Liver (tissue), 9 donors: ENCODE results near the gene C17orf58. TPM values are rescaled to one million over a fixed set of nuclear protein-coding genes. Genes with fewer than 3 reads are reported as not detected.

Experiments
- DNase-seq: peaks from one replicate; pipeline ENCODE4 v3.0.0-alpha.2; 2017; ENCODE audit warnings: low spot score
- H3K27ac ChIP-seq, 2 donors: one replicate each; pipeline ENCODE4 v1.7.0; 2013; ENCODE audit warnings: inconsistent platforms in 2 of 2, low read length in 2 of 2, control low read depth in 1 of 2, low read depth in 1 of 2, mild to moderate bottlenecking in 1 of 2
- H3K27me3 ChIP-seq, 4 donors: one replicate each; pipeline versions ENCODE4 v1.6.1 to v1.7.0; 2013; ENCODE audit warnings: low read length in 3 of 4, inconsistent platforms in 1 of 4, mild to moderate bottlenecking in 1 of 4, moderate library complexity in 1 of 4; ENCODE audit not compliant: control insufficient read depth in 4 of 4, insufficient read depth in 4 of 4
- H3K36me3 ChIP-seq, 4 donors: one replicate each; pipeline versions ENCODE4 v1.6.1 to v1.7.0; 2013; ENCODE audit warnings: low read length in 3 of 4, mild to moderate bottlenecking in 3 of 4, low read depth in 1 of 4, moderate library complexity in 1 of 4; ENCODE audit not compliant: control insufficient read depth in 4 of 4, insufficient read depth in 3 of 4
- H3K4me1 ChIP-seq, 4 donors: one replicate each; pipeline versions ENCODE4 v1.6.1 to v1.7.0; 2013; ENCODE audit warnings: low read length in 3 of 4, mild to moderate bottlenecking in 3 of 4, moderate library complexity in 1 of 4; ENCODE audit not compliant: control insufficient read depth in 4 of 4, insufficient read depth in 4 of 4
- H3K4me3 ChIP-seq, 3 donors: one replicate each; pipeline versions ENCODE4 v1.6.1 to v1.7.0; 2013; ENCODE audit warnings: low read length in 3 of 3, control low read depth in 1 of 3, low read depth in 1 of 3, mild to moderate bottlenecking in 1 of 3
- H3K9ac ChIP-seq, 2 donors: one replicate each; pipeline ENCODE4 v1.7.0; 2013; ENCODE audit warnings: low read length in 2 of 2, mild to moderate bottlenecking in 2 of 2, moderate library complexity in 2 of 2, control low read depth in 1 of 2, low read depth in 1 of 2
- H3K9me3 ChIP-seq, 4 donors: one replicate each; pipeline versions ENCODE4 v1.6.1 to v1.7.0; 2013; ENCODE audit warnings: low read length in 3 of 4; ENCODE audit not compliant: control insufficient read depth in 4 of 4
- EGR1 ChIP-seq, 2 donors: IDR thresholded peaks; 2 replicates each; pipeline ENCODE4 v1.6.1; 2016 to 2018; ENCODE audit warnings: antibody characterized with exemption in 2 of 2, low read depth in 2 of 2
- FOXA1 ChIP-seq: IDR thresholded peaks from 2 replicates; pipeline ENCODE4 v1.6.1; 2016; ENCODE audit warnings: antibody characterized with exemption
- FOXA2 ChIP-seq: IDR thresholded peaks from 2 replicates; pipeline ENCODE4 v1.6.1; 2016; ENCODE audit warnings: antibody characterized with exemption
- GABPA ChIP-seq, 2 donors: IDR thresholded peaks in 1 of 2; conservative IDR thresholded peaks in 1 of 2; 2 replicates each; pipeline ENCODE4 v1.6.1; 2016; ENCODE audit warnings: antibody characterized with exemption in 2 of 2, mild to moderate bottlenecking in 1 of 2, moderate library complexity in 1 of 2
- HNF4A ChIP-seq, 2 donors: conservative IDR thresholded peaks; 2 replicates each; pipeline ENCODE4 v1.6.1; 2016; ENCODE audit warnings: antibody characterized with exemption in 2 of 2, mild to moderate bottlenecking in 2 of 2
- HNF4G ChIP-seq: IDR thresholded peaks from 2 replicates; pipeline ENCODE4 v1.6.1; 2016; ENCODE audit warnings: antibody characterized with exemption
- JUND ChIP-seq, 2 donors: IDR thresholded peaks; 2 replicates each; pipeline ENCODE4 v1.6.1; 2016; ENCODE audit warnings: antibody characterized with exemption in 2 of 2
- MAX ChIP-seq: IDR thresholded peaks from 2 replicates; pipeline ENCODE4 v1.6.1; 2016; ENCODE audit warnings: antibody characterized with exemption
- NR2F2 ChIP-seq: IDR thresholded peaks from 2 replicates; pipeline ENCODE4 v1.6.1; 2016; ENCODE audit warnings: antibody characterized with exemption
- RAD21 ChIP-seq, 2 donors: IDR thresholded peaks; 2 replicates each; pipeline ENCODE4 v1.6.1; 2016; ENCODE audit warnings: antibody characterized with exemption in 2 of 2, mild to moderate bottlenecking in 2 of 2
- RXRA ChIP-seq, 2 donors: IDR thresholded peaks; 2 replicates each; pipeline ENCODE4 v1.6.1; 2017 to 2018; ENCODE audit warnings: antibody characterized with exemption in 2 of 2, mild to moderate bottlenecking in 1 of 2
- SP1 ChIP-seq: IDR thresholded peaks from 2 replicates; pipeline ENCODE4 v1.6.1; 2018; ENCODE audit warnings: antibody characterized with exemption, mild to moderate bottlenecking
- TAF1 ChIP-seq: conservative IDR thresholded peaks from 2 replicates; pipeline ENCODE4 v1.6.1; 2016; ENCODE audit warnings: antibody characterized with exemption, mild to moderate bottlenecking
- YY1 ChIP-seq: IDR thresholded peaks from 2 replicates; pipeline ENCODE4 v1.6.1; 2016; ENCODE audit warnings: antibody characterized with exemption, mild to moderate bottlenecking
- WGBS: extraction: QIAGEN DNeasy Blood & Tissue Kit; methylation state at CpG from one replicate; pipeline ENCODE4 v1.1.7; 2013; 5-methylcytosine and 5-hydroxymethylcytosine counted together
- polyA plus RNA-seq, 2 donors: library from polyadenylated mRNA; stranded (reverse) in 1 of 2; unstranded in 1 of 2; fragments of 200-250 nt in 1 of 2; fragments of >200 nt in 1 of 2; fragmentation: Nextera tagmentation in 1 of 2; extraction: Ambion mirVana in 1 of 2; gene quantifications; one replicate each; pipeline versions ENCODE4 v1.2.1 to v1.2.3, GENCODE V29; 2013 to 2015
- total RNA-seq, 2 donors: library from RNA; depleted of rRNA; stranded (reverse); fragments of >200 nt; gene quantifications; one replicate each; pipeline ENCODE4 v1.2.3, GENCODE V29; 2014
- TF ChIP-seq, protein P1 (sequence below): fragments of 150-350 bp; IDR thresholded peaks from 2 replicates; pipeline ENCODE4 v1.5.1; 2017; ENCODE audit warnings: improper control_type of control experiment, low read depth, low read length; ENCODE audit not compliant: missing input control
- TF ChIP-seq, protein P2 (sequence below): IDR thresholded peaks from 2 replicates; pipeline ENCODE4 v1.6.1; 2016; ENCODE audit warnings: antibody characterized with exemption
- TF ChIP-seq, protein P3 (sequence below): IDR thresholded peaks from 2 replicates; pipeline ENCODE4 v1.6.1; 2016; ENCODE audit warnings: antibody characterized with exemption
- TF ChIP-seq, protein P4 (sequence below): IDR thresholded peaks from 2 replicates; pipeline ENCODE4 v1.6.1; 2016; ENCODE audit warnings: antibody characterized with exemption, mild to moderate bottlenecking
- donor health status: healthy.
- donor health status: healthy.
- donor health status: healthy.
- donor health status: healthy.
- donor health status: healthy.

Gene C17orf58
- total and polyA plus RNA-seq, 4 donors, result 6.4 to 13.4 (median 9.8) TPM

- DNase-seq, result no peak
These were observed 20.6 kb upstream of the C17orf58 start for GRCh38 chr17:68016838-68017237.

More at GRCh38 chr17:68016838-68017237, 20.6 kb upstream of the C17orf58 start:
- Histone ChIP-seq H3K36me3 (no peaks in the 10 kb centered on the region), H3K9ac (no peak overlapping the region), H3K9me3 (no peaks in the 10 kb centered on the region), H3K4me3 (no peak overlapping the region), H3K27me3 (no peaks in the 10 kb centered on the region), H3K27ac (no peak overlapping the region), H3K4me1 (peaks cover 0 to 14% (median 7%) of the 10 kb centered on the region in 4 donors)
- TF ChIP-seq SP1, result no peak
- TF ChIP-seq, protein P1, sequence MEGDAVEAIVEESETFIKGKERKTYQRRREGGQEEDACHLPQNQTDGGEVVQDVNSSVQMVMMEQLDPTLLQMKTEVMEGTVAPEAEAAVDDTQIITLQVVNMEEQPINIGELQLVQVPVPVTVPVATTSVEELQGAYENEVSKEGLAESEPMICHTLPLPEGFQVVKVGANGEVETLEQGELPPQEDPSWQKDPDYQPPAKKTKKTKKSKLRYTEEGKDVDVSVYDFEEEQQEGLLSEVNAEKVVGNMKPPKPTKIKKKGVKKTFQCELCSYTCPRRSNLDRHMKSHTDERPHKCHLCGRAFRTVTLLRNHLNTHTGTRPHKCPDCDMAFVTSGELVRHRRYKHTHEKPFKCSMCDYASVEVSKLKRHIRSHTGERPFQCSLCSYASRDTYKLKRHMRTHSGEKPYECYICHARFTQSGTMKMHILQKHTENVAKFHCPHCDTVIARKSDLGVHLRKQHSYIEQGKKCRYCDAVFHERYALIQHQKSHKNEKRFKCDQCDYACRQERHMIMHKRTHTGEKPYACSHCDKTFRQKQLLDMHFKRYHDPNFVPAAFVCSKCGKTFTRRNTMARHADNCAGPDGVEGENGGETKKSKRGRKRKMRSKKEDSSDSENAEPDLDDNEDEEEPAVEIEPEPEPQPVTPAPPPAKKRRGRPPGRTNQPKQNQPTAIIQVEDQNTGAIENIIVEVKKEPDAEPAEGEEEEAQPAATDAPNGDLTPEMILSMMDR, result no peak
- TF ChIP-seq JUND (IDR thresholded peaks at IDR 0.05), result no peak
- no peak for TF ChIP-seq HNF4A (conservative IDR thresholded peaks at IDR 0.05)
- TF ChIP-seq RAD21 (IDR thresholded peaks at IDR 0.05), result no peak
- no peak for TF ChIP-seq RXRA (IDR thresholded peaks at IDR 0.05)
- no peak for TF ChIP-seq NR2F2
- TF ChIP-seq MAX, result no peak
- TF ChIP-seq EGR1 (IDR thresholded peaks at IDR 0.05; ENCODE audit: low read depth in 2 of 2), result no peak
- TF ChIP-seq, protein P2, sequence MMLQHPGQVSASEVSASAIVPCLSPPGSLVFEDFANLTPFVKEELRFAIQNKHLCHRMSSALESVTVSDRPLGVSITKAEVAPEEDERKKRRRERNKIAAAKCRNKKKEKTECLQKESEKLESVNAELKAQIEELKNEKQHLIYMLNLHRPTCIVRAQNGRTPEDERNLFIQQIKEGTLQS, result no peak
- TF ChIP-seq, protein P3, sequence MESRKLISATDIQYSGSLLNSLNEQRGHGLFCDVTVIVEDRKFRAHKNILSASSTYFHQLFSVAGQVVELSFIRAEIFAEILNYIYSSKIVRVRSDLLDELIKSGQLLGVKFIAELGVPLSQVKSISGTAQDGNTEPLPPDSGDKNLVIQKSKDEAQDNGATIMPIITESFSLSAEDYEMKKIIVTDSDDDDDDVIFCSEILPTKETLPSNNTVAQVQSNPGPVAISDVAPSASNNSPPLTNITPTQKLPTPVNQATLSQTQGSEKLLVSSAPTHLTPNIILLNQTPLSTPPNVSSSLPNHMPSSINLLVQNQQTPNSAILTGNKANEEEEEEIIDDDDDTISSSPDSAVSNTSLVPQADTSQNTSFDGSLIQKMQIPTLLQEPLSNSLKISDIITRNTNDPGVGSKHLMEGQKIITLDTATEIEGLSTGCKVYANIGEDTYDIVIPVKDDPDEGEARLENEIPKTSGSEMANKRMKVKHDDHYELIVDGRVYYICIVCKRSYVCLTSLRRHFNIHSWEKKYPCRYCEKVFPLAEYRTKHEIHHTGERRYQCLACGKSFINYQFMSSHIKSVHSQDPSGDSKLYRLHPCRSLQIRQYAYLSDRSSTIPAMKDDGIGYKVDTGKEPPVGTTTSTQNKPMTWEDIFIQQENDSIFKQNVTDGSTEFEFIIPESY, result no peak
- no peak for TF ChIP-seq HNF4G
- TF ChIP-seq TAF1, result no peak
- no peak for TF ChIP-seq FOXA2
- no peak for TF ChIP-seq FOXA1
- no peak for TF ChIP-seq YY1
- no peak for TF ChIP-seq GABPA (IDR thresholded peaks at IDR 0.05 in 1 of 2, conservative IDR thresholded peaks at IDR 0.05 in 1 of 2)
- TF ChIP-seq, protein P4, sequence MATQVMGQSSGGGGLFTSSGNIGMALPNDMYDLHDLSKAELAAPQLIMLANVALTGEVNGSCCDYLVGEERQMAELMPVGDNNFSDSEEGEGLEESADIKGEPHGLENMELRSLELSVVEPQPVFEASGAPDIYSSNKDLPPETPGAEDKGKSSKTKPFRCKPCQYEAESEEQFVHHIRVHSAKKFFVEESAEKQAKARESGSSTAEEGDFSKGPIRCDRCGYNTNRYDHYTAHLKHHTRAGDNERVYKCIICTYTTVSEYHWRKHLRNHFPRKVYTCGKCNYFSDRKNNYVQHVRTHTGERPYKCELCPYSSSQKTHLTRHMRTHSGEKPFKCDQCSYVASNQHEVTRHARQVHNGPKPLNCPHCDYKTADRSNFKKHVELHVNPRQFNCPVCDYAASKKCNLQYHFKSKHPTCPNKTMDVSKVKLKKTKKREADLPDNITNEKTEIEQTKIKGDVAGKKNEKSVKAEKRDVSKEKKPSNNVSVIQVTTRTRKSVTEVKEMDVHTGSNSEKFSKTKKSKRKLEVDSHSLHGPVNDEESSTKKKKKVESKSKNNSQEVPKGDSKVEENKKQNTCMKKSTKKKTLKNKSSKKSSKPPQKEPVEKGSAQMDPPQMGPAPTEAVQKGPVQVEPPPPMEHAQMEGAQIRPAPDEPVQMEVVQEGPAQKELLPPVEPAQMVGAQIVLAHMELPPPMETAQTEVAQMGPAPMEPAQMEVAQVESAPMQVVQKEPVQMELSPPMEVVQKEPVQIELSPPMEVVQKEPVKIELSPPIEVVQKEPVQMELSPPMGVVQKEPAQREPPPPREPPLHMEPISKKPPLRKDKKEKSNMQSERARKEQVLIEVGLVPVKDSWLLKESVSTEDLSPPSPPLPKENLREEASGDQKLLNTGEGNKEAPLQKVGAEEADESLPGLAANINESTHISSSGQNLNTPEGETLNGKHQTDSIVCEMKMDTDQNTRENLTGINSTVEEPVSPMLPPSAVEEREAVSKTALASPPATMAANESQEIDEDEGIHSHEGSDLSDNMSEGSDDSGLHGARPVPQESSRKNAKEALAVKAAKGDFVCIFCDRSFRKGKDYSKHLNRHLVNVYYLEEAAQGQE, result no peak
- 92% methylated on average over 2 of the region's 2 CpGs for WGBS
